GM18520 (cell line): ENCODE data around the gene SETBP1.

Experiments
- ATAC-seq: cut with Tn5 transposase; IDR thresholded peaks from one replicate; pipeline ENCODE4 v1.9.1; 2021; ENCODE audit not compliant: unreplicated experiment

SETBP1 gene

DNA sequence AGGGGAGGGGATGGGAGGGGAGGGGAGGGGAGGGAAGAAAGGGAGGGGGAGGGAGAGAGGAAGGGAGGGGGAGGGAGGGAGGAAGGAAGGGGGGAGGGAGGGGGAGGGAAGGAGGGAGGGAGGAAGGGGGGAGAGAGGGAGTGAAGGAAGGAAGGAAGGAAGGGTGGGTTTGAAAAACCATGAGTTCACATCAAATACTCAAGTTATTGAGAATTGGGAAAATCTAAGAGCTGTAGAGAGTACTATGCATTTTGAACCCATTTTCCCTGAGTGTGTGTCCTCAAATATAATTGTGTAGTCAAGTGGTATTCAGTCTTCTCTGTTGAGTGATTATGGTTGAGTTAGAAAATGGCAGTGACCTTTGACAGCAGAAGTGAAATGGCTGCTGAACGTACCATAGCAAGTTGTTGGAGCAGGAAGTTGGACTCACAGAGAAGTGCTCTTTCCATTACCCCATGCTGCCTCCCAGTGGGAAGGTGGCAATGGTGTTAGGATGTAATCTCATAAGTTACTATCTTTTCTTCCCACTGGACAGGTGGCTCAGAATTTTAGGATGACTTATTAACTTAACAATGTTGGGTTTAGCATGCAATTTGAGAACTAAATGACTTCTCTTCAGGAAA is 214.6 kb downstream of the SETBP1 start:
- ATAC-seq = no peak

DNA sequence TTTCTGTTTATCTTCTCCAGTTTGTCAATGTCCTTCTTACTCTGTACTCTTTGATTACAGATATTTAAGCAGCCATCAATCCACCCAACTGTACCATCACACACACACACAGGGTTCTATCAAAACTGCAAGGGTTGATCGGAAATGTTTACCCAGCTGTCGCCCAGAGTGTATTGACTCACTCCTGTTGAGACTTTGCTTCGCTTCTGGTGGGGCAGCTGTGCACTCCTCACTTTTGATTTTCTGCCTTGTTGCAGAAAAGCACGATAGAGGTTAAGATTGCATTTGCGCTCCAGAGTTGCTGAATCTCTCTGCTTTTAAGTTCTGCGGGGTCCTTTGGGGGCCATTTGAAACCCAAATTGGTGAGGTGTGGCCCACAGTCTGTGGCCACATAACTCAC is 216.2 kb downstream of the SETBP1 start:
- ATAC-seq = no peak

- no peak for ATAC-seq
Measured at GRCh38 chr18:44897411-44897810, 216.7 kb downstream of the SETBP1 start.

GRCh38 chr18:44897816-44898215 is 217.1 kb downstream of the SETBP1 start:
- ATAC-seq = no peak

DNA sequence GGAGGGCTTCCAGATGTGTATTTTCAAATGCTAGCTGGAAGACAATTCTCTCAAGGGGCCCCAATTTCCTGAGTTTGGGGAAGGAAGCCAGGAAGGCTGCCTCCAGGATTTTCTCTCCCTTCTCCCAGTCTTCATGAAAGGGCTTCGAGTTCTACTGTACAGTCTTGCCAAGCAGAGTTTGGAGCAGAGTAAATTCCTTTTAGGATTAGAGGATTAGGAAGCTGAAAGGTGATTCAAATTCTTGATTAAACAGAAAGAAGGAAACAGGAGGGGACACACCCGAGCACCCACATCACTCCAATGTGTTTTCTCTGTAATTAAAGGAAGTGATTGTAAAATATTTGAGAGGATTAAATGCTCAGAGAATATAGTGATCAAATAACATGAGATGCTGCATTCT is 217.8 kb downstream of the SETBP1 start:
- no peak for ATAC-seq

DNA sequence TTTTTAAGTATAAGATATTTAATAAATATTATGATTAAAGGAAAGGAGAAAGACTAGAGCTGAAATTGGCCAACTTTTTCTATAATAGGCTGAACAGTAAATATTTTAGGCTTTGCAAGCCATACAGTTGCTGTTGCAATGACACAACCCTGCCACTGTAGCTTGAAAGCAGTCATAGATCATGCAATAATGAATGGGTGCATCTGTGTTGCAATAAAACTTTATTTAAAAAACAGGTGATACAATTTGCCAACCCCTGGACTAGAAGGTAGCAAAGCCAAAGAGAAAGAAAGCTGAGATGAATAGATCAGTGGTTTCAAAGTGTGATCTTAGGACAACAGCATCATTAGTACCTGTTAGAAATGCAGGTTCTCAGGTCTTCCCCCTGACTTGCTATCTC is 219.1 kb downstream of the SETBP1 start:
- no peak for ATAC-seq

DNA sequence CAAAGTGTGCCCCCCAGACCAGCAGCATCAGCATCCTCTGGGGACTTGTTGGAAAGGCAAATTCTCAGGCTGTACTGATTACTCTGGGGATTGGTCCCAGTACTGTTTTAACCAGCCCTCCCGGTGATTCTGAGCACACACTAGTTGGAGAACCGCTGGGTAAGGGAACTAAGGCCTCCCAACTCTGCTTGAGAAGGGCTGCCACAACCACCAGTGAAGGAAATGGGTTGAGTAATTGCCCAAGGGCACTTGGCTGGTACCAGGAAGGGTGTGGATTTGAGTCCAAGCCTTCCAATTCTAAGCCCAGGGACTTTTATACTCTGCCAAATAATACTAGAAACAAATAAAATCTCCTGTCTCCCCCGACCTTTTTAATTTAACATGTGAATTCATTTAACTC is 219.9 kb downstream of the SETBP1 start:
- no peak for ATAC-seq

- ATAC-seq = no peak
Measured at GRCh38 chr18:44901283-44901682, 220.6 kb downstream of the SETBP1 start.

GRCh38 chr18:44903327-44903726 is 222.6 kb downstream of the SETBP1 start:
- no peak for ATAC-seq

DNA sequence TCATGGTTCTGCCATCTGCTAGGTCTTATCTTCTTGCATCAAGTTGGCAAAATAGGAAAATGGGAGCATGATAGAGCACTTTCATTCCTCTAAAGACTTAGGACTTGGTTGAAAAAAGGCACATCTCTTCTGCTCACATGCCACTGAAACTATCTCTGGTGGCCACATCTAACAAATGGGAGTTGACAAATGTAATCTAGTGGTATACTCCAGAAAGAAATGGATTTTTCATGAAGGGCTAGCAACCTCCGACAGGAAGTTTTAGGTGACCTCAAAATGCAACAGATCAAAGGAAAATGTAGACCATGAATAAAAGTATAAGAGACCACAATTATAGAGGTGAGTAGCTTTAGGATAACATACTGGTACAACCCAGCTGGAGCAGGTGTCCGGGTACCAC is 224.1 kb downstream of the SETBP1 start:
- ATAC-seq = no peak

GRCh38 chr18:44909191-44909719 is 228.6 kb downstream of the SETBP1 start:
- ATAC-seq = peak; percentile 65

GRCh38 chr18:44911260-44911659 is 230.6 kb downstream of the SETBP1 start:
- no peak for ATAC-seq

DNA sequence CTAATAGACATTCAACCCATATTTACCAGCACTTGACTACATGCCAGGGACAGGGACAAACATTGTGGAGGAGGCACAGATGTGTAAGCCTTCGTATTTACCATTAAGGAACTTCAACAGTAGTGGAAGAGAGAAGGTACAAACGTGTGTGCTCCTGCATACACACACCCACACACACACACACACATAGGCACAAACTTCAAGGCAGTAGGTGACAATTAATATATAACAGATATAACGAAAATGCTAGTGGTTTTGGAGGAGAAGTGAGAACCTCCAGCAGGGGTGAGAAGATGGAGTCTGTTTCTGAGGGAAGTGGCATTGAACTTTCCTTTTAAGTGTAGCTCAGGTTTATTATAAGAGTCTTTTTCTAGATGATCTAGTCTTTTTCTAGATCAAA is 231.1 kb downstream of the SETBP1 start:
- peak; percentile 27 for ATAC-seq

DNA sequence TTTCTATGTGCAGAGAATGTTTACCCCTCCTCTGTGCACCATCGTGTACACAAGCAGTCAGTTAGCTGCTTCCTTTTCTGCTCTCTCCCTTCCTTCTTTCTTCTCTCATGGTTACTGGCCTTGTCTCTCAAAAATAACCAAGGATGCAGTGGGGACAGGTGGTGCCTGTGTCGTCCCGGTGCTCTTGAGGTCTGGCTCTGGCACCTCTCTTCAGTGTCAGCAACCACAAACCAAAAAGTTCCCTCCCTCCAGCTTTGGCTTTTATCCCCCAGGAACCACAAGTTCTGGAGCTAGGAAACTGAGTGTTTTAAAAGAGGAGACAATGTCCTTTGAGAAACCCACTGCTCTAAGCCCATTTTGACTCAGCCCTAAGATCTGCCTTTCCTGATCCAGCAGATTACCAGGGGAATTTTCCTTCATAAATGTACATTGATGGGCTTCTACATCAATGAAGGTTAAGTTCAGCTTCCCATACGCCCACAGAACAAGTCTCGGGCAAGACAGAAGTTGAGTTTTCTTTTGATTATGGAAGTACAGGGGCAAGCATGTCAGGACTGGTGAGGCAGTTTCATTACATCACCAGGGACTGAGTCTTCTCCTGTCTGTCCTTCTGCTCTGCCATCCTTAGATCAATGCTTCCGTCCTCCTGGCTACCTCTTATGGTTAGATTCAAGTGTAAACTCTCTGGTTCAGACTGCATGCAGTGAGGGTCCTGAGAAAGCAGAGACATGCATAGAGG is 232.2 kb downstream of the SETBP1 start:
- ATAC-seq = no peak

- no peak for ATAC-seq
Measured at GRCh38 chr18:44914028-44914427, 233.3 kb downstream of the SETBP1 start.

DNA sequence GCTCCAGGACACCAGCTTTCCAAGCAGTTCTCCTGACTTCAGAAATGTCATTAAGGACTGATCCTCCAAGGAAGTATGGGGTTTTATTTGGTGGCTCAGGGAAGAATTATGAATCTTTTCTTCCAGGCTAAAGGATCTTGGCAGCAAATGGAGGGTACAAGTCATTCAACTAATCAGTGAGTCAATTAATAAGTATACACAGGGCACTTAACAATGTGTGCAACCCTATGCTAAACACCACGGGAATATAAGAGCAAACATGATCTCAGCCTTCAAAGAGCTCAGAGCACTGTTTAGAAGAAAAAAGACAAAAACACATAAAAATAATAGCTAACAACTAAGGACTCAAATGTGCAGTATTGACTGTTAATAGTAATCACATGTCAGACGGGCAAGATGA is 234.5 kb downstream of the SETBP1 start:
- ATAC-seq = no peak

- no peak for ATAC-seq
Measured at GRCh38 chr18:44915661-44916060, 235.0 kb downstream of the SETBP1 start.

- no peak for ATAC-seq
Measured at GRCh38 chr18:44916429-44917207, 235.9 kb downstream of the SETBP1 start.

GRCh38 chr18:44917216-44918141 is 236.8 kb downstream of the SETBP1 start:
- no peak for ATAC-seq

- no peak for ATAC-seq
Measured at GRCh38 chr18:44918142-44918476, 237.4 kb downstream of the SETBP1 start.

- ATAC-seq = no peak
Measured at GRCh38 chr18:44920441-44920840, 239.8 kb downstream of the SETBP1 start.
